H1 (cell line): ENCODE data around the gene TRMT61A. TPM values are rescaled to one million over a fixed set of nuclear protein-coding genes. Genes with fewer than 3 reads are reported as not detected.

Experiments used
- CTCF ChIA-PET: fragments of 300-600 bp; sonication (Branson Sonifier 250); formaldehyde crosslinking; loops from one replicate; lab custom pipeline; 2021; ENCODE audit not compliant: partially characterized antibody; lab: Charles Lee
- POLR2A ChIA-PET: fragments of 300-600 bp; sonication (Branson Sonifier 250); formaldehyde crosslinking; loops from one replicate; lab custom pipeline; 2021; ENCODE audit warnings: inconsistent platforms; ENCODE audit not compliant: partially characterized antibody; lab: Charles Lee
- DNase-seq, 2 experiments: peaks; one replicate each; pipeline versions ENCODE4 v3.0.0 to v3.0.0-alpha.2; 2010 to 2022; ENCODE audit warnings: low spot score in 2 of 2, low read depth in 1 of 2, mixed read lengths in 1 of 2
- FAIRE-seq: peaks from 2 replicates; lab custom pipeline; 2011; peaks lifted over from hg19 to GRCh38; lab: Jason Lieb, UNC
- H2AFZ ChIP-seq: 2 replicates; pipeline ENCODE4 v1.8.1; 2012; ENCODE audit warnings: low read length, inconsistent platforms
- H2AK5ac ChIP-seq: 2 replicates; pipeline ENCODE4 v1.6.1; 2013; ENCODE audit warnings: low read depth, low read length
- H2BK120ac ChIP-seq: replicated peaks from 2 replicates; pipeline ENCODE3; 2013; ENCODE audit warnings: low read depth, low read length, inconsistent platforms
- H2BK12ac ChIP-seq: 2 replicates; pipeline ENCODE4 v1.6.1; 2013; ENCODE audit warnings: low read depth, low read length
- H2BK15ac ChIP-seq: 2 replicates; pipeline ENCODE4 v1.6.1; 2013; ENCODE audit warnings: low read length
- H2BK20ac ChIP-seq: 2 replicates; pipeline ENCODE4 v1.6.1; 2013; ENCODE audit warnings: low read length
- H2BK5ac ChIP-seq: 2 replicates; pipeline ENCODE4 v1.6.1; 2013; ENCODE audit warnings: low read depth, low read length
- H3K14ac ChIP-seq: 2 replicates; pipeline ENCODE4 v1.6.1; 2013; ENCODE audit warnings: inconsistent platforms; ENCODE audit not compliant: insufficient read length
- H3K18ac ChIP-seq: 2 replicates; pipeline ENCODE4 v1.6.1; 2013; ENCODE audit warnings: low read length; ENCODE audit errors: extremely low read depth
- H3K23ac ChIP-seq: 2 replicates; pipeline ENCODE4 v1.6.1; 2013; ENCODE audit warnings: inconsistent platforms; ENCODE audit not compliant: insufficient read length
- H3K23me2 ChIP-seq: 2 replicates; pipeline ENCODE4 v1.6.1; 2013; ENCODE audit warnings: low read depth, low read length
- H3K27ac ChIP-seq: 2 replicates; pipeline ENCODE4 v1.6.1; 2011; ENCODE audit warnings: low read depth, low read length, inconsistent platforms
- H3K27me3 ChIP-seq, 4 experiments: replicated peaks in 1 of 4; 1 replicate in 1 of 4; 2 replicates in 3 of 4; pipeline versions ENCODE4 v1.6.1 to v1.8.1; 2011 to 2013; ENCODE audit warnings: low read length in 3 of 4, mild to moderate bottlenecking in 3 of 4, inconsistent platforms in 2 of 4, mixed read lengths in 2 of 4, moderate library complexity in 1 of 4; ENCODE audit not compliant: control insufficient read depth in 3 of 4, insufficient read depth in 3 of 4; ENCODE audit errors: extremely low read depth in 1 of 4
- H3K36me3 ChIP-seq, 4 experiments: 2 replicates each; pipeline versions ENCODE4 v1.6.1 to v1.8.1; 2011 to 2013; ENCODE audit warnings: mild to moderate bottlenecking in 4 of 4, low read length in 3 of 4, moderate library complexity in 2 of 4, control low read depth in 1 of 4, inconsistent platforms in 1 of 4; ENCODE audit not compliant: insufficient read depth in 4 of 4, control insufficient read depth in 2 of 4
- H3K4ac ChIP-seq: replicated peaks from 2 replicates; pipeline ENCODE3; 2013; ENCODE audit warnings: low read length, low read depth, mixed read lengths, inconsistent platforms; ENCODE audit not compliant: insufficient read length
- H3K4me1 ChIP-seq, 4 experiments: replicated peaks in 1 of 4; 1 replicate in 1 of 4; 2 replicates in 3 of 4; pipeline versions ENCODE4 v1.6.1 to v1.8.1; 2011 to 2013; ENCODE audit warnings: low read length in 3 of 4, inconsistent platforms in 2 of 4, mixed read lengths in 1 of 4; ENCODE audit not compliant: insufficient read depth in 4 of 4, control insufficient read depth in 3 of 4
- H3K4me2 ChIP-seq, 2 experiments: 2 replicates each; pipeline versions ENCODE4 v1.6.1 to v1.8.1; 2011 to 2013; ENCODE audit warnings: low read depth in 2 of 2, low read length in 2 of 2, control low read depth in 1 of 2, inconsistent platforms in 1 of 2, mild to moderate bottlenecking in 1 of 2; ENCODE audit not compliant: insufficient read depth in 1 of 2
- H3K4me3 ChIP-seq, 4 experiments: fragments of 200-600, 300-600 bp in 1 of 4; sonication (generic), shearing (Covaris generic), sonication (Bioruptor Twin) in 1 of 4; 2 replicates each; pipeline versions ENCODE4 v1.5.1 to v1.8.1; 2011 to 2016; ENCODE audit warnings: low read length in 4 of 4, low read depth in 3 of 4, control low read depth in 2 of 4, inconsistent platforms in 2 of 4, mild to moderate bottlenecking in 2 of 4, mixed read lengths in 1 of 4, moderate library complexity in 1 of 4; ENCODE audit not compliant: insufficient read depth in 2 of 4; ENCODE audit errors: extremely low read depth in 1 of 4
- H3K56ac ChIP-seq: replicated peaks from 2 replicates; pipeline ENCODE3; 2013; ENCODE audit warnings: low read depth, mild to moderate bottlenecking, mixed read lengths, low read length, inconsistent platforms; ENCODE audit not compliant: insufficient read length
- H3K79me1 ChIP-seq: 2 replicates; pipeline ENCODE4 v1.6.1; 2013; ENCODE audit warnings: low read depth, low read length, control low read depth
- H3K79me2 ChIP-seq, 2 experiments: 2 replicates each; pipeline versions ENCODE4 v1.6.1 to v1.8.1; 2012 to 2013; ENCODE audit warnings: low read length in 2 of 2, mild to moderate bottlenecking in 2 of 2, inconsistent platforms in 1 of 2; ENCODE audit not compliant: insufficient read depth in 2 of 2, control insufficient read depth in 1 of 2
- H3K9ac ChIP-seq, 4 experiments: replicated peaks in 1 of 4; 1 replicate in 1 of 4; 2 replicates in 3 of 4; pipeline versions ENCODE4 v1.6.1 to v1.8.1; 2011 to 2013; ENCODE audit warnings: low read depth in 3 of 4, low read length in 3 of 4, control low read depth in 2 of 4, mild to moderate bottlenecking in 2 of 4, moderate library complexity in 2 of 4, inconsistent platforms in 1 of 4; ENCODE audit errors: extremely low read depth in 1 of 4
- H3K9me3 ChIP-seq, 2 experiments: 2 replicates each; pipeline versions ENCODE4 v1.6.1 to v1.8.1; 2012 to 2013; ENCODE audit warnings: mild to moderate bottlenecking in 2 of 2, moderate library complexity in 2 of 2, control low read depth in 1 of 2, inconsistent platforms in 1 of 2, low read depth in 1 of 2, low read length in 1 of 2, mixed read lengths in 1 of 2; ENCODE audit not compliant: insufficient read depth in 2 of 2
- H4K20me1 ChIP-seq, 2 experiments: replicated peaks in 1 of 2; 2 replicates each; pipeline versions ENCODE3 to v1.8.1; 2011 to 2013; ENCODE audit warnings: inconsistent platforms in 2 of 2, low read length in 2 of 2, mild to moderate bottlenecking in 1 of 2; ENCODE audit not compliant: insufficient read depth in 2 of 2, control insufficient read depth in 1 of 2
- H4K5ac ChIP-seq: 2 replicates; pipeline ENCODE4 v1.6.1; 2013; ENCODE audit warnings: low read length, low read depth, mixed read lengths, inconsistent platforms; ENCODE audit not compliant: insufficient read length
- H4K8ac ChIP-seq: 2 replicates; pipeline ENCODE4 v1.8.0; 2013; ENCODE audit warnings: mild to moderate bottlenecking, moderate library complexity, low read length, inconsistent platforms; ENCODE audit not compliant: insufficient read depth; ENCODE audit errors: extremely low read depth
- H4K91ac ChIP-seq: replicated peaks from 2 replicates; pipeline ENCODE3; 2013; ENCODE audit warnings: low read length, mixed read lengths, inconsistent platforms; ENCODE audit not compliant: insufficient read length
- JUND ChIP-seq: IDR thresholded peaks from 2 replicates; pipeline ENCODE4 v1.6.1; 2011; ENCODE audit warnings: mild to moderate bottlenecking, improper control_type of control experiment, low read length
- KDM1A ChIP-seq: fragments of 200-600, 300-600 bp; sonication (generic); IDR thresholded peaks from 2 replicates; pipeline ENCODE4 v1.7.1; 2016; ENCODE audit warnings: mild to moderate bottlenecking, low read length, borderline replicate concordance
- WGBS, 2 experiments: shearing (Covaris generic) in 1 of 2; methylation state at CpG; one replicate each; pipeline versions ENCODE4 v1.1.6 to v1.1.7; 2013 to 2015; ENCODE audit warnings: low lambda C conversion rate in 2 of 2, mixed read lengths in 2 of 2, inconsistent platforms in 1 of 2, low coverage in 1 of 2, missing lambda C conversion rate in 1 of 2; ENCODE audit not compliant: insufficient replicate concordance in 2 of 2, insufficient coverage in 1 of 2, insufficient read length in 1 of 2; ENCODE audit errors: extremely low coverage in 1 of 2, missing lambda C conversion rate in 1 of 2; 5-methylcytosine and 5-hydroxymethylcytosine counted together
- polyA plus RNA-seq, 7 experiments: library from polyadenylated mRNA; depleted of rRNA in 3 of 7; stranded (reverse) in 5 of 7; unstranded in 2 of 7; fragments of >200 nt in 5 of 7; fragments of 200-250 nt in 2 of 7; gene quantifications; 1 replicate in 5 of 7; 2 replicates in 1 of 7; 4 replicates in 1 of 7; pipeline versions ENCODE4 v1.2.1 to v1.2.3, GENCODE V29; 2011 to 2013; ENCODE audit warnings: missing spikeins in 2 of 7, mixed read lengths in 2 of 7
- total RNA-seq: library from RNA; stranded (reverse); fragmentation: NEBNext Ultra II Directional; extraction: Animal tissue kit (Norgen Biotek cat#: 25700); gene quantifications from 2 replicates; pipeline ENCODE4 v1.2.1, GENCODE V29; 2021

Gene TRMT61A
- total and polyA plus RNA-seq, 2 of the 8 experiments (the other 6 are each of a cell fraction or from before 2014, with no cell fraction given), result 15.8 to 19.0 TPM

DNA sequence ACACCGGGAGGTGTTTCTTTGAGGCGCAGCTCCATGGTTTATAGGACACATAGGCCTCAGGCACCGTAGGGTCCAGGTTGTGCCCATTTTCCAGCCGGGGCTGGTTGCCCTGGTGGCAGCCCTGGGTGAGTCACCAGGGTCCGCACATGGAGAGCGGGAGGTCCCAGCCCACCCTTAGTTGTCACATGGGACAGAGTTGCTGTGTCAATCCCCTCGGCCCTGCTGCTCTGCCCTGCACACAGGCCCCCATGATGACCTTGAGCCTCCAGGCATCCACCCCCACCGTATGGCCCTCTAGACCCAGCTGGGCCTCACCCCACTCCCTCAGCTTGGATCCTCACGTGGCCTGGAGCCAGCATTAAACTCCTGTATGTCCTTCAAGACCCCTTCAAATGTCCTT lies 7.7 kb downstream of the TRMT61A start:
- Histone ChIP-seq H4K5ac (no peak overlapping the region), H3K79me2 (no peaks in the 10 kb centered on the region), H3K9ac (no peak overlapping the region), H2BK20ac (no peak overlapping the region), H3K4ac (no peak overlapping the region), H2BK12ac (no peak overlapping the region), H2BK5ac (no peak overlapping the region), H2BK120ac (no peak overlapping the region), H3K14ac (no peak overlapping the region), H4K8ac (peak overlapping the region; percentile 79; the same call in 1 of the 2 replicates), H3K27me3 (no peaks in the 10 kb centered on the region; a peak in 2 of 7 replicates), H4K20me1 (peaks cover 8 to 30% of the 10 kb centered on the region in 2 experiments), H3K27ac (no peak overlapping the region), H3K79me1 (peaks cover 4% of the 10 kb centered on the region; the same call in 1 of the 2 replicates), H2AFZ (no peak overlapping the region), H2AK5ac (no peak overlapping the region), H3K36me3 (peaks cover 0 to 17% (median 1%) of the 10 kb centered on the region in 4 experiments; a peak in 3 of 8 replicates), H3K18ac (no peak overlapping the region), H3K4me3 (no peak overlapping the region), H3K4me1 (peaks cover 0 to 7% (median 5%) of the 10 kb centered on the region in 4 experiments; a peak in 6 of 7 replicates), H3K4me2 (no peak overlapping the region), H3K23me2 (no peaks in the 10 kb centered on the region), H2BK15ac (no peak overlapping the region), H4K91ac (no peak overlapping the region), H3K23ac (no peak overlapping the region), H3K56ac (no peak overlapping the region), H3K9me3 (no peaks in the 10 kb centered on the region)
- TF ChIP-seq JUND (no peak), KDM1A (no peak)
- DNase-seq (no peak), FAIRE-seq (no peak)
- ChIA-PET POLR2A (interaction anchor here (0.8 to 29.8 kb wide), 6 partner anchors 9 to 25 kb away, joined by 3 to 844 read pairs (median 4); partner anchors contain the start of genes BAG5 and CKB), CTCF (interaction anchor here (1.4 to 28.8 kb wide), 4 partner anchors 9 to 203 kb away, joined by 3 to 921 read pairs (median 118); partner anchors contain the start of genes CKB and EIF5)
- WGBS, 2 experiments, result 89% methylated on average over 9 of the region's 9 CpGs; no CpG with 5 or more reads in 1 of the 2 experiments
